ENCODE measurements around the gene HAND2. TPM values are rescaled to one million over a fixed set of nuclear protein-coding genes. Genes with fewer than 3 reads are reported as not detected.

HAND2 gene
- total RNA-seq, 2 experiments from 2014 or later: not detected

GRCh38 chr4:173485164-173485563 lies 44.9 kb downstream of the HAND2 start:
- Mint-ChIP-seq H3K4me1 (no peaks in the 10 kb centered on the region), H3K27me3 (no peaks in the 10 kb centered on the region), H3K9me3 (ENCODE audit: low read depth) (no peaks in the 10 kb centered on the region), H3K4me3 (no peak overlapping the region), H3K27ac (no peak overlapping the region), H3K36me3 (no peaks in the 10 kb centered on the region)
- CTCF ChIA-PET: no interaction called here
- ATAC-seq (peak; percentile 33), DNase-seq (no peak)

GRCh38 chr4:173482330-173482931 lies 47.6 kb downstream of the HAND2 start:
- H3K4me3 Mint-ChIP-seq: no peak overlapping the region
- no peak for DNase-seq
- H3K27ac Mint-ChIP-seq: no peak overlapping the region
- H3K27me3 Mint-ChIP-seq: no peaks in the 10 kb centered on the region
- H3K36me3 Mint-ChIP-seq: no peaks in the 10 kb centered on the region
- no peak for ATAC-seq
- CTCF ChIA-PET: no interaction called here
- no peaks in the 10 kb centered on the region for H3K4me1 Mint-ChIP-seq
- H3K9me3 Mint-ChIP-seq (ENCODE audit: low read depth): no peaks in the 10 kb centered on the region

- no peaks in the 10 kb centered on the region for H3K36me3 Mint-ChIP-seq
- no peaks in the 10 kb centered on the region for H3K27me3 Mint-ChIP-seq
- no peak for DNase-seq
- CTCF ChIA-PET: no interaction called here
- no peaks in the 10 kb centered on the region for H3K9me3 Mint-ChIP-seq (ENCODE audit: low read depth)
- no peak for ATAC-seq
- H3K4me1 Mint-ChIP-seq: peaks cover 1% of the 10 kb centered on the region
- H3K27ac Mint-ChIP-seq: no peak overlapping the region
- H3K4me3 Mint-ChIP-seq: no peak overlapping the region
These were observed 51.1 kb downstream of the HAND2 start for GRCh38 chr4:173478913-173479283.

GRCh38 chr4:173478201-173478912 lies 51.7 kb downstream of the HAND2 start:
- H3K27ac Mint-ChIP-seq: no peak overlapping the region
- no peaks in the 10 kb centered on the region for H3K9me3 Mint-ChIP-seq (ENCODE audit: low read depth)
- DNase-seq (no peak), ATAC-seq (no peak)
- no peaks in the 10 kb centered on the region for H3K27me3 Mint-ChIP-seq
- no peak overlapping the region for H3K4me3 Mint-ChIP-seq
- CTCF ChIA-PET: no interaction called here
- H3K36me3 Mint-ChIP-seq: no peaks in the 10 kb centered on the region
- H3K4me1 Mint-ChIP-seq: peaks cover 1% of the 10 kb centered on the region

GRCh38 chr4:173477016-173477415 lies 53.0 kb downstream of the HAND2 start:
- Mint-ChIP-seq H3K27me3 (no peaks in the 10 kb centered on the region), H3K4me3 (no peak overlapping the region), H3K4me1 (peaks cover 1% of the 10 kb centered on the region), H3K36me3 (no peaks in the 10 kb centered on the region), H3K27ac (no peak overlapping the region), H3K9me3 (ENCODE audit: low read depth) (no peaks in the 10 kb centered on the region)
- no peak for ATAC-seq
- CTCF ChIA-PET: interaction anchor here (1.2 to 1.4 kb wide), 2 partner anchors 17 to 29 kb away, joined by 4 to 5 read pairs; no protein-coding TSS in a partner anchor
- no peak for DNase-seq

Other genes starting within 250 kb of the HAND2 start
- 100 to 1,000 TPM; 646 to 837 TPM for gene HMGB2, start 195.9 kb downstream of the HAND2 start, total RNA-seq
- 10 to 100 TPM; 32.7 to 34.0 TPM for gene SAP30, start 159.3 kb downstream of the HAND2 start, total RNA-seq
- gene SCRG1, start 131.1 kb downstream of the HAND2 start, total RNA-seq: not detected